GM18909 (cell line): ENCODE data around the gene ALKBH3.

Experiments
- ATAC-seq: cut with Tn5 transposase; IDR thresholded peaks from one replicate; pipeline ENCODE4 v1.9.1; 2021; ENCODE audit warnings: mild to moderate bottlenecking; ENCODE audit not compliant: unreplicated experiment, poor library complexity

Gene ALKBH3

GRCh38 chr11:43880640-43881159 lies at the start of gene ALKBH3:
TSS of gene ALKBH3 (plus strand) at chr11:43880831. CDS start at chr11:43882653, 1,822 bp downstream.
- ATAC-seq: peak; percentile 99

- ATAC-seq: no peak
These were observed 49.6 kb upstream of the ALKBH3 start for GRCh38 chr11:43830928-43831440.

- no peak for ATAC-seq
These were observed 48.1 kb upstream of the ALKBH3 start for GRCh38 chr11:43832536-43832935.

DNA sequence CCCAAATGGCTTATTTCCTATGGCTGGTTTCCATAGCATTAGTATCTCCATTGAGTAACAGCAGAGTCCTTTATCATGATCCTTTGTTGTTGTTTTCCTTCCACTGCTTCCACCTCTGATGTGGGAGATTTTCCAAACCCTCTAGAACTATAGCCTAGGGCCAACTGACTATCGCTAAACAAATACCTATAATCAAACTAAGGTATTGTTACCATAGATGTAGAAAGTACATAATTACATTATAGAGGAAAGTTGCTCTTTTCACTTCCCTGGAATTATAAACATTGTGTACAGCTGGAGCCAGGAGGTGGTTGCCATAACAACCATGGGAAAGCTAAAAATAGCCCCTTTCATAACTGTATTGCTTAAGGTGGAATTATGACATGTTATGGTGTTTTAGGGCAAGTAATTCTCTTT lies 47.0 kb upstream of the ALKBH3 start:
- ATAC-seq: no peak

GRCh38 chr11:43834286-43834685 lies 46.3 kb upstream of the ALKBH3 start:
- ATAC-seq: no peak

- no peak for ATAC-seq
These were observed 45.5 kb upstream of the ALKBH3 start for GRCh38 chr11:43835104-43835503.

- no peak for ATAC-seq
These were observed 42.8 kb upstream of the ALKBH3 start for GRCh38 chr11:43837879-43838278.

DNA sequence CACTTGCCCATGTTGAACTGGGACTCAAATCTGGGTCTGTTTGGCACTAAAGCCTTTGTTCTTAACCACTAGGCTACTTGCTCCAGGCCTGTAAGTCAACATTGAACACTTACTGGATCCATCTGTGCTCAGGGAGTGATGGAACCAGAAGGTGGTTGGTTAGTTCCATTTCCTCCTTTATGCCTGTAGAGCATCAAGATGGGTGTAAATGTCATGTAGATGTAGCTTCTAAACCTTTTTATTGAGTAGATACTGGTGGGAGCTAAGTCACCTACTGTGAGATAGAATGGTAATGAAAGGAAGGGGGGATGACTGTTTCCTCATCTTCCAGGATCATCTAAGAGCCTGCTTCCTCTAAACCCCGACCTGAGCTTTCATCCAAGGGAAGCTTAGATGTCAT lies 38.6 kb upstream of the ALKBH3 start:
- ATAC-seq: no peak

DNA sequence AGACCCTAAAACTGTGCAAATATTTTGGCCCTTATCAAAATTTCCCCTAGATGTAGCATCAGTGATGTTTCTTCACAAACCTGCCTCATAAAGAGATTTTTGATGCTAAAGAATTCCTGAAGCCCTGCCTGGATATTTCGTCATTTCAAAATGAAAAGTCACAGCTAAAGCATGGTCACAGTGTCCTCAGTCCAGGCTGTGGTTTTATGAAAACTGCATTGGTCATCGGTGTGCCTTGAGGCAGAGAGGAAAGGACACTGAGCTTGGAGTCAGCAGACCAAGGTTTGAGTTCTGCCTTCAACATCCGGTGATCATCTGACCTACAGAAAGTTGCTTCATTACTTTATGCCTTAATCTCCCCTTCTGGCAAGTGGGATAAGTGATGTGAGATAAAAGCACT lies 34.8 kb upstream of the ALKBH3 start:
- ATAC-seq: no peak

DNA sequence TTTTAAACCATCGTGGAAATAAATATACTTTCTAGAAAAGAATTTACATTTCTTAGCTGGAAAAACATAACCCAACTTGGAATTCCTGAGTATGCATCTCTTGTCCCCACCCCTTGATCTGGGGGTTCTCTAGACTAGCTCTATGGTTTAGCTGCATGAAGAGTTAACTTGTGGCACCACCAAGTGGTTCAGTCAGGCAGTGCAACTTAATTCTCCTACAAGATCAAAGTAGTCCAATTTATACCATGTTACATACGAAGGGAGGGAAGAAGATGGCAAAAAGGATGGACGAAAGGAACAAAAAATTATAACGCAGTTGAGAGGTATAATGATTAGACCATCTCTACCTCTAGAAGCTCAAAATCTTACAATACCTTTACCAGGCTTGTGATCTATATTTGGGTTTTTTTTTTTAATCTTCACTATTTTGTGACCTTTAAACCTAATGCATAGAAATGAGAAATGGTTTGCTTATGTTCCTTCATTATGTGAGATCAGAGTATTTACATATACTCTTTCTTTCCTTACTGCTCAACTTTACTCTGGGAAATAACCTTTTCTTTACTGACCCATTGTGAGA lies 28.5 kb upstream of the ALKBH3 start:
- peak; percentile 77 for ATAC-seq

DNA sequence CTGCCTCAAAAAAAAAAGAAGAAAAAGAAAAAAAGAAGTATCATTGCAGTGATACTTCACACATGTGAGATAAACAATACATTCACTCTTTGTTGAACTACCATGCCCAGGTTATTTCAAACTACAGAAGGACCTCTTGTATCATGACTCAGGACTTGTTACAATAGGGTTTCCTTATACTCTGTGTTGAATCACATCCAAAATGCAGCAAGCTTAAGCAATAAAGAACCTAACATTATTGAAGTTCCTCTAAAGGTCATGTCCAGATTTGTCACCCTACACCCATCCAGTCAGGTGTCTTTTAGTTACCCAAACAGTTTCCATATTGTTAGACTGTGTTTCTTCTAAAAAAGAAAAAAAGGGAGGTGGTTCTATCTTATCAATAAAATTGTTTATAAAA lies 26.9 kb upstream of the ALKBH3 start:
- no peak for ATAC-seq

DNA sequence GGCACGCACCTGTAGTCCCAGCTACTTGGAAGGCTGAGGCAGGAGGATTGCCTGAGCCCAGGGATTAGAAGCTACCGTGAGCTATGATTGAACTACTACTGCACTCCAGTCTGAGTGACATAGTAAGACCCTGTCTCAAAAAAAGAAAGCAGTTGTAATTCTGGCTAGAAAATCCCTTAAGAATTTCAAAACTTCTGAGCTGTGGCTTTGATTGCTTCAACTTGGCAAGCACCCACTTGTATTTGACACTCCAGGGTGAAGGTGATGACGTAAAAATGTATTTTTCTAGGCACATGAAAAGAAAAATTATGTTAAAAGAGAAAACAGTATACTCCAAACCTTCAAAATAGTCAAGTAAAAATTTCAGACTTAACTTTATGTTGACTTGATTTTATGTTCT lies 23.6 kb upstream of the ALKBH3 start:
- ATAC-seq: no peak

DNA sequence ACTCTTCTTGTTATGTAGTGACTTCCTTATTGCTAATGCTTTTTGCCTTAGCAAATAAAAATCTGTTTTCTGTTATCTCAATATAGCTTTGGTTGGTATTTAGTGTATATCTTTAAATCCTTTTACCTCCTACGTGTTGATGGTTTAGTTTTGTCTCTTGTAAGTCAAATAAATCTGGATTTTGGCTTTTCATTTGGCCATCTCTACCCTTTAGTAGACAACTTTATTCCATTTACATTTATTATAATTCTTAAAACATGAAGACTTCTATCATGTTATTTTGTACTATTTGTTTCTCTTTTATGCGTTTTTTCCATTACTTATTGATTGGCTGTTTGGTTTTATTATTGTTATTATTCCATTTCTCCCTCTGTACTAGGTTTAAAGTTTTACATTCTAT lies 19.5 kb upstream of the ALKBH3 start:
- ATAC-seq: no peak

GRCh38 chr11:43866520-43866919 lies 14.1 kb upstream of the ALKBH3 start:
- no peak for ATAC-seq

- ATAC-seq: no peak
These were observed 13.7 kb upstream of the ALKBH3 start for GRCh38 chr11:43866969-43867368.

DNA sequence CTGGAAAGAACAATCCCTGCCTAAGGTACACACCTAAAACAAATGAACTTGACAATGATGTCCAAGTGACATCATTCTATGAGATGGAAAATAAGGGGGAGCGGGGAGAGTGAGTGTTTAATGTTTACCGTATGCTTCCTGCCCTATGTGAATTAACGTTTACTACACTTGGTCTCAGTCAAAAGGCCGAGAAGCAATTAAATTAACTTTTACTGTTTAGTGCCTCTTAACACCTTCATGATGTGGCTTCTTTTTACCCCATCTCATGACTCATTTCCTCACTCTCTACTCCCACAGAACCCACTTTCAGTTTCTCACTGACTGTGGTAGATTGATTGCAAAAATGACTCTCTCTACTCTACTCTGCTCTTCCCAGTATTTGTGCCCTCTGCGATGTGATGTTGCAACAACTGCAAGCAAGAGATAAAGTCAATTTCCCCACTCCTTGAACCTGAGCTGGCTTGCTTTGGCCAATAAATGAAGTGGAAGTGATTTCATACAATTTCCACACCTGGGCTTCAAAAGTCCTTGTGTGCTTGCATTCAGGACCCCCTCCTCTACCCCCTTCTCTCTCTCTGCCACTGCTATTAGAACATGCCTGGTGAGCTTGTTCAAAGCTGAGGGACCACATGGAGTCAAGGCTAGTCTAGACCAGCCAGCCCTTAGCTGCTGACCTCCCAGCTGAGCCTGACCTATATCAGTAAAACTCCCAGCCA lies 11.6 kb upstream of the ALKBH3 start:
- peak; percentile 100 for ATAC-seq

- ATAC-seq: no peak
These were observed 9.6 kb upstream of the ALKBH3 start for GRCh38 chr11:43871051-43871450.

DNA sequence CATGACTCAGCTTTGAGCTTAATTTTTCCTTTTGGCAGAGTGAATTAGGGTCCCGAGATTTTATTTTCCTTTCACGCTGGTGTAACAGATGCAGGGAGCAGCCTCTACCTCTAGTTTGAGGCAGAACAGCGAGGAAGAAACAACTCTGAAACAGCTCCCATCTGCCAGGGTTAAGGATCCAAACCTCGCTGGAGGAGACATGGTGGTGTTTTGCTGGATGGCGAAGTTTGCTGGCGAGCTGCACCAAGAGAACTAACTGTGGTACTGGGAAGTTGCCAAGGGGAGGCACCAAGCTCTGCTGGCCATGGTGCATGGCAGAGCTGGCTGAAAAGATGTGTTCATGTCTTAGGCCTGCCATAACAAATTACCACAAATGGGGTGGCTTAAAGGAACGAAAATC lies 7.6 kb upstream of the ALKBH3 start:
- no peak for ATAC-seq

- ATAC-seq: no peak
These were observed 6.6 kb upstream of the ALKBH3 start for GRCh38 chr11:43874078-43874477.

DNA sequence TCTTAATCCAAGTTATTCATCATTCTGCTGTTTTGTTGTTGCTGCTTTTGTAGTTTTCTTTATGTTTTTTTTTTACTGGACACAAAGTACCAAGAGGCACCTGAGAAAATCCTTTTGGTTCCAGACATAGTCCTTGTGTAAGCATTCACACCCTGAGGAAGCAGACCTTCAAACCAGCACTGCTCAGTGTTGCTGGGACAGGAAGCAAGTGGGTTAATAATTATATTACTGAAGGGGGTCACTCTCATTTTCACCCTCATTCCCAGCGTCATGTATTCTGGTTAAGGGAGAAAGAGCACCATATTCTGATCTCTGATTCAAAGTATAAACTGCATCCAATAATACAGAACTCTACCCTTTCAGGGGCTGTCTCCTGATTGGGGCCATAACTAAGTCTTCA lies 5.9 kb upstream of the ALKBH3 start:
- ATAC-seq: peak; percentile 86

- no peak for ATAC-seq
These were observed 617 bp upstream of the ALKBH3 start for GRCh38 chr11:43879789-43880639.
